CD4-positive, alpha-beta memory T cell (primary cell): ENCODE results near the gene SELE. TPM values are rescaled to one million over a fixed set of nuclear protein-coding genes. Genes with fewer than 3 reads are reported as not detected.

Experiments used
- CTCF ChIA-PET: fragments of 350-600 bp; sonication (Branson Sonifier 250); formaldehyde crosslinking; loops from one replicate; lab custom pipeline; 2021; ENCODE audit warnings: inconsistent platforms; ENCODE audit not compliant: partially characterized antibody; lab: Charles Lee
- POLR2A ChIA-PET: fragments of 350-600 bp; sonication (Branson Sonifier 250); formaldehyde crosslinking; loops from one replicate; lab custom pipeline; 2021; ENCODE audit not compliant: partially characterized antibody; lab: Charles Lee
- DNase-seq, 5 donors: peaks; one replicate each; pipeline versions ENCODE4 v3.0.0 to v3.0.0-alpha.2; 2020 to 2022; ENCODE audit warnings: mixed read lengths in 1 of 5
- H3K27ac ChIP-seq: one replicate; pipeline ENCODE4 v1.7.0; 2013; ENCODE audit warnings: low read depth, low read length
- H3K27me3 ChIP-seq: 2 replicates; pipeline ENCODE4 v1.7.0; 2013; ENCODE audit warnings: mild to moderate bottlenecking, low read length, moderate library complexity; ENCODE audit not compliant: insufficient read depth
- H3K36me3 ChIP-seq: 2 replicates; pipeline ENCODE4 v1.7.0; 2013; ENCODE audit warnings: mild to moderate bottlenecking, low read length, moderate library complexity; ENCODE audit not compliant: insufficient read depth
- H3K4me1 ChIP-seq: 2 replicates; pipeline ENCODE4 v1.7.0; 2013; ENCODE audit warnings: mild to moderate bottlenecking, low read length, moderate library complexity; ENCODE audit not compliant: insufficient read depth
- H3K4me3 ChIP-seq, 2 donors: one replicate each; pipeline ENCODE4 v1.7.0; 2013; ENCODE audit warnings: low read length in 2 of 2, mild to moderate bottlenecking in 1 of 2
- H3K9me3 ChIP-seq, 2 donors: one replicate each; pipeline ENCODE4 v1.7.0; 2013; ENCODE audit warnings: low read length in 2 of 2, control low read depth in 1 of 2; ENCODE audit not compliant: control insufficient read depth in 1 of 2
- H3K27ac Mint-ChIP-seq, 7 donors: one replicate each; pipeline ENCODE4 v1.8.0; 2020 to 2021; ENCODE audit warnings: mixed read lengths in 7 of 7, mild to moderate bottlenecking in 6 of 7, inconsistent platforms in 3 of 7, moderate library complexity in 3 of 7
- H3K27me3 Mint-ChIP-seq, 2 donors: one replicate each; pipeline ENCODE4 v1.8.0; 2020 to 2021; ENCODE audit warnings: mixed read lengths in 2 of 2
- H3K36me3 Mint-ChIP-seq, 2 donors: one replicate each; pipeline ENCODE4 v1.8.0; 2020 to 2021; ENCODE audit warnings: mixed read lengths in 2 of 2, inconsistent platforms in 1 of 2, mild to moderate bottlenecking in 1 of 2
- H3K4me1 Mint-ChIP-seq, 4 donors: one replicate each; pipeline ENCODE4 v1.8.0; 2020 to 2021; ENCODE audit warnings: mixed read lengths in 4 of 4, mild to moderate bottlenecking in 1 of 4
- H3K4me3 Mint-ChIP-seq, 8 donors: one replicate each; pipeline ENCODE4 v1.8.0; 2020 to 2021; ENCODE audit warnings: mixed read lengths in 8 of 8, mild to moderate bottlenecking in 7 of 8, moderate library complexity in 6 of 8, inconsistent platforms in 3 of 8
- H3K9me3 Mint-ChIP-seq, 8 donors: one replicate each; pipeline ENCODE4 v1.8.0; 2020 to 2021; ENCODE audit warnings: mixed read lengths in 8 of 8, mild to moderate bottlenecking in 5 of 8, inconsistent platforms in 3 of 8, moderate library complexity in 1 of 8
- intact Hi-C: fragments of 100-400 bp; cut with micrococcal nuclease; formaldehyde crosslinking; loops from one replicate; pipeline ENCODE4 v1.15.1; 2023
- polyA plus RNA-seq, 2 donors: library from polyadenylated mRNA; unstranded; fragments of 300-500 nt; fragmentation: Illumina TruSeq; gene quantifications; one replicate each; pipeline ENCODE4 v1.2.3, GENCODE V29; 2021
- total RNA-seq, 2 experiments: library from RNA; stranded (reverse); gene quantifications; one replicate each; pipeline ENCODE4 v1.2.3, GENCODE V29; 2021

Gene SELE
- total and polyA plus RNA-seq, 4 experiments from 2014 or later = not detected

GRCh38 chr1:169682071-169682470, 51.8 kb downstream of the SELE start:
- ChIA-PET POLR2A (interaction anchor here (0.9 to 11.4 kb wide), 6 partner anchors 9 to 56 kb away, joined by 3 to 128 read pairs (median 4); no protein-coding TSS in a partner anchor), CTCF (interaction anchor here (0.6 to 2.9 kb wide), 8 partner anchors 9 to 1339 kb away, joined by 3 to 19 read pairs (median 4); partner anchors contain the start of gene F5)
- intact Hi-C loops = no loop called here
- no peak overlapping the region for H3K27ac ChIP-seq
- no peaks in the 10 kb centered on the region for H3K27me3 ChIP-seq
- H3K4me1 Mint-ChIP-seq = peaks cover 28 to 45% (median 37%) of the 10 kb centered on the region in 4 donors
- DNase-seq = no peak
- H3K4me1 ChIP-seq = peaks cover 50% of the 10 kb centered on the region
- no peaks in the 10 kb centered on the region for H3K27me3 Mint-ChIP-seq
- H3K36me3 Mint-ChIP-seq = peaks cover 0 to 3% of the 10 kb centered on the region in 2 donors
- H3K4me3 ChIP-seq = no peak overlapping the region
- peak overlapping the region in 6 of 8 donors; percentile 13 to 75 (median 59) for H3K4me3 Mint-ChIP-seq
- peak overlapping the region in 6 of 7 donors; percentile 7 to 77 (median 60) for H3K27ac Mint-ChIP-seq
- no peaks in the 10 kb centered on the region for H3K9me3 Mint-ChIP-seq
- H3K9me3 ChIP-seq = no peaks in the 10 kb centered on the region
- H3K36me3 ChIP-seq = no peaks in the 10 kb centered on the region

DNA sequence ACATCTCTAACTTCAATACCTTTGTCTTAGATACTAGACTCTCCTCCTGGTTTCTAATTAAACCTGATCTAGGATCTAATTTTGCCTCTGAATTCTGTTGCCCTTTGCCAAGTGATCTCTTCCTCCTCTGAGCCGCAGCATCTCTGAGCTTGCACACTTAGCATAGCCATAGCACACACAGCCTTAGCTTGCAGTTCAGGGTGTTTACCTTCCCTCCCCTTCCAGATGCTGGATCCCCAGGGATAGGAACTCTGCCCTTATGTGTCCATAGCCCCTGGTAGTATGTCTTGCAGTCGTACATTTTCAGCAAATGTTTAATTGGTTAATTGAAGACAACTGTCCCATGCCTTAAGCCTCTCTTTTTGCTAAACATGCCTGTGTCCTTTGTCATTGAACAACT, 52.7 kb downstream of the SELE start:
- no peaks in the 10 kb centered on the region for H3K9me3 ChIP-seq
- no peak overlapping the region for H3K27ac ChIP-seq
- Mint-ChIP-seq H3K36me3 (peaks cover 0 to 3% of the 10 kb centered on the region in 2 donors), H3K4me1 (peaks cover 36 to 54% (median 45%) of the 10 kb centered on the region in 4 donors), H3K27me3 (no peaks in the 10 kb centered on the region), H3K4me3 (peak overlapping the region in 7 of 8 donors; percentile 6 to 78 (median 66)), H3K9me3 (no peaks in the 10 kb centered on the region), H3K27ac (peak overlapping the region; percentile 11 to 90 (median 49))
- peaks cover 60% of the 10 kb centered on the region for H3K4me1 ChIP-seq
- intact Hi-C loops = no loop called here
- ChIA-PET POLR2A (interaction anchor here (0.6 to 11.4 kb wide), 6 partner anchors 10 to 79 kb away, joined by 3 to 128 read pairs (median 4); no protein-coding TSS in a partner anchor), CTCF (interaction anchor here (0.7 to 2.9 kb wide), 8 partner anchors 10 to 1338 kb away, joined by 3 to 19 read pairs (median 4); partner anchors contain the start of gene F5)
- no peaks in the 10 kb centered on the region for H3K27me3 ChIP-seq
- no peaks in the 10 kb centered on the region for H3K36me3 ChIP-seq
- H3K4me3 ChIP-seq = no peak overlapping the region
- no peak for DNase-seq

DNA sequence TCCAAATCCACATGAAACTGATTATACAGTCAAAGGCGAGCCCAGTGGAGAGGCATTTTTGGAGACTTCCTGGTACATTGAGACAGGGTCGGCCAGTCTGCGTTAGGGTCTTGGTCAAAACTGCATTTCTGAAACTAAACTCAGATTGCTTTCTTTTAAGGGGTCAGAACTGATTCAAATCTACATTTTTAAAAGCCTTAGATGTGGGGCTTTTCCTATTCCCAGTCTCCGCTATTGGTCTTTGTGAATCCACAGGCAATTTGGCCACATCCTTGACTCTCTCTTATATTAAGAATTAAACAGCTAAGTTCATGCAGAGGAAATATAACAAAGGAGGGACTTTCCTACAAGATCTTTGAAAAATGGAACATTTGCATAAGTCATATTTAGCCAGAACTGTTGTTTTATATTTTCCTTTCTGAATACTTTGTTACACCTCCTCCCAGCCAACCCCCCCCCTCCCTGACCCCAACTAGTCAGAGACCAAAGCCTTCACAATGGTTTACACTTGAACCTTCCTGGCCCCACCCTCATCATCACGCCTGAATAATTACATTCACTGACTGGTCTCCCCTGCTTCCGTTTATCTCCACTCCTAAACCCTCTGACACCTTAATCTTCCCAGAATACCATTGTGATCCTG, 53.4 kb downstream of the SELE start:
- peak overlapping the region; percentile 12 to 78 (median 65) for H3K4me3 Mint-ChIP-seq
- Histone ChIP-seq H3K4me1 (peaks cover 62% of the 10 kb centered on the region), H3K27me3 (no peaks in the 10 kb centered on the region), H3K9me3 (no peaks in the 10 kb centered on the region), H3K27ac (no peak overlapping the region), H3K4me3 (no peak overlapping the region), H3K36me3 (no peaks in the 10 kb centered on the region)
- no peaks in the 10 kb centered on the region for H3K9me3 Mint-ChIP-seq
- POLR2A ChIA-PET = interaction anchor here (0.6 to 11.4 kb wide), 5 partner anchors 10 to 78 kb away, joined by 3 to 128 read pairs (median 4); no protein-coding TSS in a partner anchor
- H3K4me1 Mint-ChIP-seq = peaks cover 43 to 61% (median 52%) of the 10 kb centered on the region in 4 donors
- CTCF ChIA-PET = interaction anchor here (1.0 to 2.9 kb wide), 6 partner anchors 12 to 1338 kb away, joined by 3 to 19 read pairs (median 5); partner anchors contain the start of gene F5
- H3K27ac Mint-ChIP-seq = peak overlapping the region; percentile 22 to 90 (median 49)
- H3K36me3 Mint-ChIP-seq = peaks cover 0 to 3% of the 10 kb centered on the region in 2 donors
- H3K27me3 Mint-ChIP-seq = no peaks in the 10 kb centered on the region
- intact Hi-C loops = no loop called here
- DNase-seq = peak in 1 of 5 donors; percentile 53

DNA sequence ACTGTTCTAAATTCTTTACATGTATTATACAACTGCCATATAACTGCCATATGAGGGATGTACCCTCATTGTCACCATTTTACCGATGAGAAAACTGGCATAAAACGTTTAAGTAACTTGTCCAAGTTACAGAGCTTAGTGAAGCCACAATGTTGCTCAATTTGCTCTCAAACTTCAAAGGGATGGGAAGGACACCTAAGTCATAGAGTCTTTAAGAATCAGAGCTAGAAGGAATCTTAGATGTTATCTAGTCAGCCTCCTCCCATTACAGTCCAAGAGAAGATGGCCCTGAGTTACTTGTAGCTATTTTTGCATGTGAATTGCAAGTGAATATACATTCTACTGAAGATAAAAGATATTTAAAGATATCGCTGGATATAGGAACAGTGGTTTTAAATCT, 54.2 kb downstream of the SELE start:
- H3K27me3 Mint-ChIP-seq = no peaks in the 10 kb centered on the region
- peak overlapping the region in 4 of 8 donors; percentile 29 to 60 (median 53) for H3K4me3 Mint-ChIP-seq
- Histone ChIP-seq H3K4me1 (peaks cover 57% of the 10 kb centered on the region), H3K9me3 (no peaks in the 10 kb centered on the region), H3K27ac (no peak overlapping the region), H3K4me3 (no peak overlapping the region), H3K36me3 (no peaks in the 10 kb centered on the region), H3K27me3 (no peaks in the 10 kb centered on the region)
- H3K27ac Mint-ChIP-seq = peak overlapping the region in 3 of 7 donors; percentile 8 to 47 (median 14)
- intact Hi-C loops = loop anchor here (2.0 kb wide), 1 partner anchor 13 kb away; no protein-coding TSS in a partner anchor
- ChIA-PET POLR2A (interaction anchor here (1.9 to 11.4 kb wide), 2 partner anchors 9 to 12 kb away, joined by 10 to 128 read pairs; no protein-coding TSS in a partner anchor), CTCF (interaction anchor here (0.8 to 1.7 kb wide), 5 partner anchors 9 to 127 kb away, joined by 3 to 7 read pairs (median 3); no protein-coding TSS in a partner anchor)
- no peaks in the 10 kb centered on the region for H3K9me3 Mint-ChIP-seq
- H3K4me1 Mint-ChIP-seq = peaks cover 43 to 63% (median 53%) of the 10 kb centered on the region in 4 donors
- H3K36me3 Mint-ChIP-seq = peaks cover 0 to 3% of the 10 kb centered on the region in 2 donors
- DNase-seq = no peak

GRCh38 chr1:169676001-169676400, 57.9 kb downstream of the SELE start:
- H3K27ac Mint-ChIP-seq = peak overlapping the region in 4 of 7 donors; percentile 19 to 72 (median 34)
- no peaks in the 10 kb centered on the region for H3K36me3 Mint-ChIP-seq
- peaks cover 4 to 9% (median 6%) of the 10 kb centered on the region in 8 donors for H3K9me3 Mint-ChIP-seq
- no peak for DNase-seq
- Histone ChIP-seq H3K4me1 (peaks cover 56% of the 10 kb centered on the region), H3K27ac (no peak overlapping the region), H3K4me3 (no peak overlapping the region), H3K27me3 (no peaks in the 10 kb centered on the region), H3K9me3 (no peaks in the 10 kb centered on the region), H3K36me3 (no peaks in the 10 kb centered on the region)
- no peaks in the 10 kb centered on the region for H3K27me3 Mint-ChIP-seq
- intact Hi-C loops = no loop called here
- ChIA-PET POLR2A (interaction anchor here (0.7 to 11.4 kb wide), 5 partner anchors 16 to 74 kb away, joined by 3 to 128 read pairs (median 5); no protein-coding TSS in a partner anchor), CTCF (interaction anchor here (1.1 to 2.2 kb wide), 5 partner anchors 17 to 74 kb away, joined by 3 to 9 read pairs (median 3); no protein-coding TSS in a partner anchor)
- peaks cover 35 to 62% (median 51%) of the 10 kb centered on the region in 4 donors for H3K4me1 Mint-ChIP-seq
- peak overlapping the region in 5 of 8 donors; percentile 7 to 36 (median 22) for H3K4me3 Mint-ChIP-seq

Other genes starting within 250 kb of the SELE start
- gene SLC19A2, start 248.1 kb downstream of the SELE start, total RNA-seq = 1 to 10 TPM; 4.1 to 4.5 TPM
- 1 to 10 TPM in 1 of 2 donors, under 1 TPM in 1; 0.41 to 1.0 TPM for gene SLC19A2, start 248.1 kb downstream of the SELE start, polyA plus RNA-seq
- gene F5, start 147.6 kb downstream of the SELE start, total RNA-seq = 1 to 10 TPM; 4.9 to 6.1 TPM
- gene F5, start 147.6 kb downstream of the SELE start, polyA plus RNA-seq = 1 to 10 TPM; 1.4 to 3.3 TPM
- gene SELP, start 104.0 kb downstream of the SELE start, total RNA-seq = 1 to 10 TPM; 1.9 to 2.2 TPM
- gene SELP, start 104.0 kb downstream of the SELE start, polyA plus RNA-seq = 1 to 10 TPM in 1 of 2 donors, not detected in 1; 1.4 TPM
- gene SELL, start 22.5 kb downstream of the SELE start, total RNA-seq = 100 to 1,000 TPM; 378 to 396 TPM
- gene SELL, start 22.5 kb downstream of the SELE start, polyA plus RNA-seq = 1,000 to 10,000 TPM in 1 of 2 donors, 100 to 1,000 TPM in 1; 876 to 1,603 TPM
- gene METTL18, start 60.8 kb upstream of the SELE start, total RNA-seq = 10 to 100 TPM; 21.0 to 23.8 TPM
- 10 to 100 TPM; 16.9 to 31.0 TPM for gene METTL18, start 60.8 kb upstream of the SELE start, polyA plus RNA-seq
- gene SCYL3, start 159.8 kb upstream of the SELE start, total RNA-seq = 10 to 100 TPM; 23.5 to 24.3 TPM
- 10 to 100 TPM; 14.4 to 15.7 TPM for gene SCYL3, start 159.8 kb upstream of the SELE start, polyA plus RNA-seq